Measurements from ENCODE around the gene DCK. TPM values are rescaled to one million over a fixed set of nuclear protein-coding genes. Genes with fewer than 3 reads are reported as not detected.

The DCK gene
- total and polyA plus RNA-seq, 2 experiments from 2014 or later: 16.9 to 25.1 TPM

DNA sequence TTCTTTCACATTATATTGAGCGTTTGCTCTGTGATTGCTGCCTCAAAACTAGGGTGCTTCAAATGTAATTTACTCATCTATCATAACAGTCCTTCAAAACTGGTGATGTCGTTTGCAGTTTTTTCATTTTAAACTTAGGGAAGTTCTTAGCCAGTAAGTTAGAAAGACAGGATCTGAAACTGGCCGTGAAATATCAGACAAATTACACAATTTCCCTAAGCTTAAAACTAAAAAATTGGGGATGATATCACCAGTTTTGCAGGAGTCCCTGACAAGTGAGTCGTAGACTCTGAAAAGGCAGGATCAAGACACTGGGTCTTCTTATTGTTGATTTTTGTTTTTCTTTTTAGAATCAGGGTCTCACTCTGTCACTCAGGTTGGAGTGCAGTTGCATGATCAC lies 46.5 kb upstream of the DCK start:
- Mint-ChIP-seq H3K4me3 (no peak overlapping the region), H3K27ac (peak overlapping the region; percentile 80), H3K36me3 (ENCODE audit: low read depth) (no peaks in the 10 kb centered on the region; the same call in 2 of the 3 replicates), H3K27me3 (ENCODE audit: insufficient read depth, low read depth, poor library complexity) (no peaks in the 10 kb centered on the region), H3K9me3 (no peaks in the 10 kb centered on the region), H3K4me1 (peaks cover 46% of the 10 kb centered on the region)
- Histone ChIP-seq H3K4me2 (peak overlapping the region; percentile 55; the same call in 1 of the 2 replicates), H3K36me3 (ENCODE audit: insufficient read depth) (no peaks in the 10 kb centered on the region), H2AFZ (no peak overlapping the region), H3K4me3 (no peak overlapping the region; the same call in 1 of the 2 replicates), H3K27me3 (ENCODE audit: insufficient read depth) (no peaks in the 10 kb centered on the region), H4K20me1 (replicated peaks; ENCODE audit: insufficient read depth) (peaks cover 3% of the 10 kb centered on the region; the same call in 1 of the 2 replicates), H3K4me1 (ENCODE audit: insufficient read depth) (peaks cover 35% of the 10 kb centered on the region), H3F3A (replicated peaks; ENCODE audit: low read depth) (no peaks in the 10 kb centered on the region), H3K27ac (ENCODE audit: low read depth) (0 out of 2 replicates have a peak overlapping the region, but pooled peaks have one; percentile 9), H3K79me2 (replicated peaks; ENCODE audit: insufficient read depth) (peaks cover 75% of the 10 kb centered on the region), H3K9me2 (ENCODE audit: insufficient read depth) (no peaks in the 10 kb centered on the region)
- no peak for ATAC-seq
- TF ChIP-seq, protein P1, sequence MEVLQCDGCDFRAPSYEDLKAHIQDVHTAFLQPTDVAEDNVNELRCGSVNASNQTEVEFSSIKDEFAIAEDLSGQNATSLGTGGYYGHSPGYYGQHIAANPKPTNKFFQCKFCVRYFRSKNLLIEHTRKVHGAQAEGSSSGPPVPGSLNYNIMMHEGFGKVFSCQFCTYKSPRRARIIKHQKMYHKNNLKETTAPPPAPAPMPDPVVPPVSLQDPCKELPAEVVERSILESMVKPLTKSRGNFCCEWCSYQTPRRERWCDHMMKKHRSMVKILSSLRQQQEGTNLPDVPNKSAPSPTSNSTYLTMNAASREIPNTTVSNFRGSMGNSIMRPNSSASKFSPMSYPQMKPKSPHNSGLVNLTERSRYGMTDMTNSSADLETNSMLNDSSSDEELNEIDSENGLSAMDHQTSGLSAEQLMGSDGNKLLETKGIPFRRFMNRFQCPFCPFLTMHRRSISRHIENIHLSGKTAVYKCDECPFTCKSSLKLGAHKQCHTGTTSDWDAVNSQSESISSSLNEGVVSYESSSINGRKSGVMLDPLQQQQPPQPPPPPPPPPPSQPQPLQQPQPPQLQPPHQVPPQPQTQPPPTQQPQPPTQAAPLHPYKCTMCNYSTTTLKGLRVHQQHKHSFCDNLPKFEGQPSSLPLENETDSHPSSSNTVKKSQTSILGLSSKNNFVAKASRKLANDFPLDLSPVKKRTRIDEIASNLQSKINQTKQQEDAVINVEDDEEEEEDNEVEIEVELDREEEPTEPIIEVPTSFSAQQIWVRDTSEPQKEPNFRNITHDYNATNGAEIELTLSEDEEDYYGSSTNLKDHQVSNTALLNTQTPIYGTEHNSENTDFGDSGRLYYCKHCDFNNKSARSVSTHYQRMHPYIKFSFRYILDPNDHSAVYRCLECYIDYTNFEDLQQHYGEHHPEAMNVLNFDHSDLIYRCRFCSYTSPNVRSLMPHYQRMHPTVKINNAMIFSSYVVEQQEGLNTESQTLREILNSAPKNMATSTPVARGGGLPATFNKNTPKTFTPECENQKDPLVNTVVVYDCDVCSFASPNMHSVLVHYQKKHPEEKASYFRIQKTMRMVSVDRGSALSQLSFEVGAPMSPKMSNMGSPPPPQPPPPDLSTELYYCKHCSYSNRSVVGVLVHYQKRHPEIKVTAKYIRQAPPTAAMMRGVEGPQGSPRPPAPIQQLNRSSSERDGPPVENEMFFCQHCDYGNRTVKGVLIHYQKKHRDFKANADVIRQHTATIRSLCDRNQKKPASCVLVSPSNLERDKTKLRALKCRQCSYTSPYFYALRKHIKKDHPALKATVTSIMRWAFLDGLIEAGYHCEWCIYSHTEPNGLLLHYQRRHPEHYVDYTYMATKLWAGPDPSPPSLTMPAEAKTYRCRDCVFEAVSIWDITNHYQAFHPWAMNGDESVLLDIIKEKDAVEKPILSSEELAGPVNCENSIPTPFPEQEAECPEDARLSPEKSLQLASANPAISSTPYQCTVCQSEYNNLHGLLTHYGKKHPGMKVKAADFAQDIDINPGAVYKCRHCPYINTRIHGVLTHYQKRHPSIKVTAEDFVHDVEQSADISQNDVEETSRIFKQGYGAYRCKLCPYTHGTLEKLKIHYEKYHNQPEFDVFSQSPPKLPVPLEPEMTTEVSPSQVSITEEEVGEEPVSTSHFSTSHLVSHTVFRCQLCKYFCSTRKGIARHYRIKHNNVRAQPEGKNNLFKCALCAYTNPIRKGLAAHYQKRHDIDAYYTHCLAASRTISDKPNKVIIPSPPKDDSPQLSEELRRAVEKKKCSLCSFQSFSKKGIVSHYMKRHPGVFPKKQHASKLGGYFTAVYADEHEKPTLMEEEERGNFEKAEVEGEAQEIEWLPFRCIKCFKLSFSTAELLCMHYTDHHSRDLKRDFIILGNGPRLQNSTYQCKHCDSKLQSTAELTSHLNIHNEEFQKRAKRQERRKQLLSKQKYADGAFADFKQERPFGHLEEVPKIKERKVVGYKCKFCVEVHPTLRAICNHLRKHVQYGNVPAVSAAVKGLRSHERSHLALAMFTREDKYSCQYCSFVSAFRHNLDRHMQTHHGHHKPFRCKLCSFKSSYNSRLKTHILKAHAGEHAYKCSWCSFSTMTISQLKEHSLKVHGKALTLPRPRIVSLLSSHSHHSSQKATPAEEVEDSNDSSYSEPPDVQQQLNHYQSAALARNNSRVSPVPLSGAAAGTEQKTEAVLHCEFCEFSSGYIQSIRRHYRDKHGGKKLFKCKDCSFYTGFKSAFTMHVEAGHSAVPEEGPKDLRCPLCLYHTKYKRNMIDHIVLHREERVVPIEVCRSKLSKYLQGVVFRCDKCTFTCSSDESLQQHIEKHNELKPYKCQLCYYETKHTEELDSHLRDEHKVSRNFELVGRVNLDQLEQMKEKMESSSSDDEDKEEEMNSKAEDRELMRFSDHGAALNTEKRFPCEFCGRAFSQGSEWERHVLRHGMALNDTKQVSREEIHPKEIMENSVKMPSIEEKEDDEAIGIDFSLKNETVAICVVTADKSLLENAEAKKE (CRISPR knock-in tag; IDR thresholded peaks at IDR 0.05): no peak
- TF ChIP-seq POLR2AphosphoS5 (IDR thresholded peaks at IDR 0.05; ENCODE audit: low read depth) (no peak), ZNF331 (CRISPR knock-in tag; IDR thresholded peaks at IDR 0.05; ENCODE audit: low read depth) (no peak), NANOG (IDR thresholded peaks at IDR 0.05; ENCODE audit: borderline replicate concordance) (no peak), CREB1 (CRISPR knock-in tag; IDR thresholded peaks at IDR 0.05; ENCODE audit: low read depth) (no peak), EZH2phosphoT487 (IDR thresholded peaks at IDR 0.05; ENCODE audit: unreplicated experiment) (no peak), EZH2 (IDR thresholded peaks at IDR 0.05; ENCODE audit: low read depth, unreplicated experiment) (no peak), ZNF114 (CRISPR knock-in tag; IDR thresholded peaks at IDR 0.05) (no peak), STAT1 (IDR thresholded peaks at IDR 0.05; ENCODE audit: unreplicated experiment) (no peak), JUNB (IDR thresholded peaks at IDR 0.05; ENCODE audit: unreplicated experiment) (no peak)
- TF ChIP-seq, protein P2, sequence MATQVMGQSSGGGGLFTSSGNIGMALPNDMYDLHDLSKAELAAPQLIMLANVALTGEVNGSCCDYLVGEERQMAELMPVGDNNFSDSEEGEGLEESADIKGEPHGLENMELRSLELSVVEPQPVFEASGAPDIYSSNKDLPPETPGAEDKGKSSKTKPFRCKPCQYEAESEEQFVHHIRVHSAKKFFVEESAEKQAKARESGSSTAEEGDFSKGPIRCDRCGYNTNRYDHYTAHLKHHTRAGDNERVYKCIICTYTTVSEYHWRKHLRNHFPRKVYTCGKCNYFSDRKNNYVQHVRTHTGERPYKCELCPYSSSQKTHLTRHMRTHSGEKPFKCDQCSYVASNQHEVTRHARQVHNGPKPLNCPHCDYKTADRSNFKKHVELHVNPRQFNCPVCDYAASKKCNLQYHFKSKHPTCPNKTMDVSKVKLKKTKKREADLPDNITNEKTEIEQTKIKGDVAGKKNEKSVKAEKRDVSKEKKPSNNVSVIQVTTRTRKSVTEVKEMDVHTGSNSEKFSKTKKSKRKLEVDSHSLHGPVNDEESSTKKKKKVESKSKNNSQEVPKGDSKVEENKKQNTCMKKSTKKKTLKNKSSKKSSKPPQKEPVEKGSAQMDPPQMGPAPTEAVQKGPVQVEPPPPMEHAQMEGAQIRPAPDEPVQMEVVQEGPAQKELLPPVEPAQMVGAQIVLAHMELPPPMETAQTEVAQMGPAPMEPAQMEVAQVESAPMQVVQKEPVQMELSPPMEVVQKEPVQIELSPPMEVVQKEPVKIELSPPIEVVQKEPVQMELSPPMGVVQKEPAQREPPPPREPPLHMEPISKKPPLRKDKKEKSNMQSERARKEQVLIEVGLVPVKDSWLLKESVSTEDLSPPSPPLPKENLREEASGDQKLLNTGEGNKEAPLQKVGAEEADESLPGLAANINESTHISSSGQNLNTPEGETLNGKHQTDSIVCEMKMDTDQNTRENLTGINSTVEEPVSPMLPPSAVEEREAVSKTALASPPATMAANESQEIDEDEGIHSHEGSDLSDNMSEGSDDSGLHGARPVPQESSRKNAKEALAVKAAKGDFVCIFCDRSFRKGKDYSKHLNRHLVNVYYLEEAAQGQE (IDR thresholded peaks at IDR 0.05; ENCODE audit: unreplicated experiment): no peak
- TF ChIP-seq, protein P3, sequence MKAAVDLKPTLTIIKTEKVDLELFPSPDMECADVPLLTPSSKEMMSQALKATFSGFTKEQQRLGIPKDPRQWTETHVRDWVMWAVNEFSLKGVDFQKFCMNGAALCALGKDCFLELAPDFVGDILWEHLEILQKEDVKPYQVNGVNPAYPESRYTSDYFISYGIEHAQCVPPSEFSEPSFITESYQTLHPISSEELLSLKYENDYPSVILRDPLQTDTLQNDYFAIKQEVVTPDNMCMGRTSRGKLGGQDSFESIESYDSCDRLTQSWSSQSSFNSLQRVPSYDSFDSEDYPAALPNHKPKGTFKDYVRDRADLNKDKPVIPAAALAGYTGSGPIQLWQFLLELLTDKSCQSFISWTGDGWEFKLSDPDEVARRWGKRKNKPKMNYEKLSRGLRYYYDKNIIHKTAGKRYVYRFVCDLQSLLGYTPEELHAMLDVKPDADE (IDR thresholded peaks at IDR 0.05): no peak
- TF ChIP-seq, protein P4, sequence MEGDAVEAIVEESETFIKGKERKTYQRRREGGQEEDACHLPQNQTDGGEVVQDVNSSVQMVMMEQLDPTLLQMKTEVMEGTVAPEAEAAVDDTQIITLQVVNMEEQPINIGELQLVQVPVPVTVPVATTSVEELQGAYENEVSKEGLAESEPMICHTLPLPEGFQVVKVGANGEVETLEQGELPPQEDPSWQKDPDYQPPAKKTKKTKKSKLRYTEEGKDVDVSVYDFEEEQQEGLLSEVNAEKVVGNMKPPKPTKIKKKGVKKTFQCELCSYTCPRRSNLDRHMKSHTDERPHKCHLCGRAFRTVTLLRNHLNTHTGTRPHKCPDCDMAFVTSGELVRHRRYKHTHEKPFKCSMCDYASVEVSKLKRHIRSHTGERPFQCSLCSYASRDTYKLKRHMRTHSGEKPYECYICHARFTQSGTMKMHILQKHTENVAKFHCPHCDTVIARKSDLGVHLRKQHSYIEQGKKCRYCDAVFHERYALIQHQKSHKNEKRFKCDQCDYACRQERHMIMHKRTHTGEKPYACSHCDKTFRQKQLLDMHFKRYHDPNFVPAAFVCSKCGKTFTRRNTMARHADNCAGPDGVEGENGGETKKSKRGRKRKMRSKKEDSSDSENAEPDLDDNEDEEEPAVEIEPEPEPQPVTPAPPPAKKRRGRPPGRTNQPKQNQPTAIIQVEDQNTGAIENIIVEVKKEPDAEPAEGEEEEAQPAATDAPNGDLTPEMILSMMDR (conservative IDR thresholded peaks at IDR 0.05; ENCODE audit: low read depth in 2 of 2): no peak
- no peak for DNase-seq (ENCODE audit: low spot score)
